K562 (cell line): ENCODE data around the gene IKZF3. TPM values are rescaled to one million over a fixed set of nuclear protein-coding genes. Genes with fewer than 3 reads are reported as not detected.

Experiments
- ARID1B ChIP-seq: fragments of 450-650 bp; IDR thresholded peaks from 2 replicates; pipeline ENCODE4 v1.6.1; 2016; ENCODE audit warnings: antibody characterized with exemption, mild to moderate bottlenecking, inconsistent platforms
- BACH1 ChIP-seq: fragments of 200-800 bp; sonication (Bioruptor generic); IDR thresholded peaks from 2 replicates; pipeline ENCODE4 v1.6.1; 2016; ENCODE audit warnings: missing genetic modification characterization, missing compliant biosample characterization
- DNMT1 ChIP-seq: fragments of 450-650 bp; IDR thresholded peaks from 2 replicates; pipeline ENCODE4 v1.6.1; 2016; ENCODE audit warnings: antibody characterized with exemption, mild to moderate bottlenecking
- DPF2 ChIP-seq: fragments of 450-650 bp; IDR thresholded peaks from 2 replicates; pipeline ENCODE4 v1.6.1; 2016
- E2F3 ChIP-seq: fragments of 250-450 bp; sonication (Bioruptor Pico); IDR thresholded peaks from 2 replicates; pipeline ENCODE4 v1.4.0; 2020; ENCODE audit warnings: mild to moderate bottlenecking
- ELF2 ChIP-seq: fragments of 250-450 bp; sonication (Bioruptor Pico); IDR thresholded peaks from 2 replicates; pipeline ENCODE4 v1.5.0; 2021; ENCODE audit warnings: mild to moderate bottlenecking
- FOXJ3 ChIP-seq: sonication (generic); formaldehyde crosslinking; IDR thresholded peaks from 2 replicates; pipeline ENCODE4 v1.4.0; 2020; ENCODE audit warnings: mild to moderate bottlenecking, missing genetic modification reagents
- HSF4 ChIP-seq: fragments of 250-450 bp; sonication (Bioruptor Pico); IDR thresholded peaks from 2 replicates; pipeline ENCODE4 v2.1.2; 2022; ENCODE audit warnings: mild to moderate bottlenecking, moderate library complexity, borderline replicate concordance
- LEF1 ChIP-seq: fragments of 450-650 bp; IDR thresholded peaks from 2 replicates; pipeline ENCODE4 v1.6.1; 2016; ENCODE audit warnings: mild to moderate bottlenecking
- MAFF ChIP-seq: IDR thresholded peaks from 2 replicates; pipeline ENCODE4 v1.6.1; 2012; ENCODE audit warnings: low read length, improper control_type of control experiment
- NFE2L1 ChIP-seq: fragments of 450-650 bp; IDR thresholded peaks from 2 replicates; pipeline ENCODE4 v1.6.1; 2016; ENCODE audit warnings: missing genetic modification characterization, low read depth, mild to moderate bottlenecking, missing compliant biosample characterization, moderate library complexity, borderline replicate concordance
- OTX1 ChIP-seq: fragments of 450-650 bp; formaldehyde crosslinking; IDR thresholded peaks from 2 replicates; pipeline ENCODE4 v1.4.0; 2022; ENCODE audit warnings: mild to moderate bottlenecking
- POLR2B ChIP-seq: fragments of 450-650 bp; IDR thresholded peaks from 2 replicates; pipeline ENCODE4 v1.6.1; 2018; ENCODE audit warnings: low read depth; ENCODE audit not compliant: partially characterized antibody
- RAD51 ChIP-seq: fragments of 450-650 bp; IDR thresholded peaks from 2 replicates; pipeline ENCODE4 v1.7.1; 2016; ENCODE audit warnings: low read depth, mild to moderate bottlenecking, borderline replicate concordance
- SMARCC2 ChIP-seq: fragments of 450-650 bp; IDR thresholded peaks from 2 replicates; pipeline ENCODE4 v1.6.1; 2017; ENCODE audit warnings: antibody characterized with exemption, moderate library complexity, mild to moderate bottlenecking, low read depth
- ZNF239 ChIP-seq: fragments of 250-450 bp; sonication (Bioruptor Pico); IDR thresholded peaks from 2 replicates; pipeline ENCODE4 v1.4.0; 2020; ENCODE audit warnings: mild to moderate bottlenecking
- ZNF316 ChIP-seq: fragments of 450-650 bp; IDR thresholded peaks from 2 replicates; pipeline ENCODE4 v1.6.1; 2016
- ZNF696 ChIP-seq: fragments of 250-450 bp; sonication (Bioruptor Pico); conservative IDR thresholded peaks from 2 replicates; pipeline ENCODE4 v1.4.0; 2020; ENCODE audit warnings: mild to moderate bottlenecking, moderate library complexity
- ZNF764 ChIP-seq: fragments of 250-450 bp; sonication (Bioruptor Pico); IDR thresholded peaks from 2 replicates; pipeline ENCODE4 v1.4.0; 2020; ENCODE audit warnings: low read depth, mild to moderate bottlenecking, moderate library complexity
- polyA plus RNA-seq, 8 experiments: library from polyadenylated mRNA; depleted of rRNA in 4 of 8; stranded (reverse) in 5 of 8; unstranded in 3 of 8; fragments of >200 nt; fragmentation: Nextera tagmentation in 2 of 8; fragmentation: Illumina TruSeq in 1 of 8; extraction: Ambion mirVana in 2 of 8; extraction: Trizol in 1 of 8; gene quantifications; 2 replicates each; pipeline versions ENCODE4 v1.2.1 to v1.2.3, GENCODE V29; 2011 to 2014; ENCODE audit warnings: inconsistent platforms in 1 of 8, missing spikeins in 1 of 8
- total RNA-seq, 7 experiments: library from RNA; depleted of rRNA in 6 of 7; stranded (reverse); fragments of >200 nt in 6 of 7; fragmentation: Illumina TruSeq in 2 of 7; extraction: Trizol in 2 of 7; gene quantifications; 2 replicates each; pipeline versions ENCODE4 v1.2.1 to v1.2.3, GENCODE V29; 2011 to 2021; ENCODE audit warnings: low replicate concordance in 1 of 7
- TF ChIP-seq, protein P1 (sequence below): sonication (generic); formaldehyde crosslinking; IDR thresholded peaks from 2 replicates; pipeline ENCODE4 v1.8.0; 2023; ENCODE audit warnings: missing genetic modification reagents, mild to moderate bottlenecking, borderline replicate concordance
- TF ChIP-seq, protein P2 (sequence below), 2 experiments: fragments of 450-650 bp; IDR thresholded peaks; 2 replicates each; pipeline ENCODE4 v1.6.1; 2016
- TF ChIP-seq, protein P3 (sequence below): sonication (generic); formaldehyde crosslinking; IDR thresholded peaks from 2 replicates; pipeline ENCODE4 v1.5.0; 2020; ENCODE audit warnings: missing genetic modification reagents
- TF ChIP-seq, protein P4 (sequence below): fragments of 250-450 bp; sonication (Bioruptor Pico); IDR thresholded peaks from 2 replicates; pipeline ENCODE4 v1.8.0; 2022; ENCODE audit warnings: moderate library complexity, mild to moderate bottlenecking, inconsistent platforms

The IKZF3 gene
- total and polyA plus RNA-seq, 9 of the 15 experiments (the other 6 are each of a cell fraction or from before 2014, with no cell fraction given): 0.06 to 1.6 (median 0.62) TPM

DNA sequence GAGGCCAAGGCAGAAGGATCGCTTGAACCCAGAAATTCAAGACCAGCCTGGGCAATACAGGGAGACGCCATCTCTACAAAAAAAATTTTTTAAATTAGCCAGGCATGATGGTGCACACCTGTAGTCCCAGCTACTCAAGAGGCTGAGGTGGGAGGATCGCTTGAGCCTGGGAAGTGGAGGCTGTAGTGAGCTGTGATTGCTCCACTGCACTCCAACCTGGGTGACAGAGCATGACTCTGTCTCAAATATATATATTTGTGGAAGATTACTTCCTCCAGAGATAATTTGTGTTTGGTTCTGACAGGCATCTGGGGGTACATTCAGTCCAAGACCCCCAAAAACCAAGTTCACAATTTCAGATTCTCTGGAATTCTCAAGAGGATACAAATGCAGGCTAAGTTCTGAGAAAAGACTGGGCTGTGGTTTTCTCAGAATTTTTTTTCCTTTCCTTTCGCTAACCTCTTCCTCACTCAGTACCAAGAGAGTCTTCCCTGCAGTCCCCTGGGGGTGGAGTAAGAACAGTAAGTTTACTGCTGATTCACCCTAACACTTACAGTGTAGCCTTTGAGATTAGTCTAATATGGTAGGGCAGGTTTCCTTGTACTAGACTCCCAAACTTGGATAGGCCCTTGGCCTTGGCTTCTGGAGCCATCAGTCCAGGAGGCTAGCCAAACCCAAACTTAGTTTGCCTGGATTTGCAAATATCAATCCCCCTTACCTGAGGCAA is 39.2 kb upstream of the IKZF3 start (continued):
- TF ChIP-seq, protein P1, sequence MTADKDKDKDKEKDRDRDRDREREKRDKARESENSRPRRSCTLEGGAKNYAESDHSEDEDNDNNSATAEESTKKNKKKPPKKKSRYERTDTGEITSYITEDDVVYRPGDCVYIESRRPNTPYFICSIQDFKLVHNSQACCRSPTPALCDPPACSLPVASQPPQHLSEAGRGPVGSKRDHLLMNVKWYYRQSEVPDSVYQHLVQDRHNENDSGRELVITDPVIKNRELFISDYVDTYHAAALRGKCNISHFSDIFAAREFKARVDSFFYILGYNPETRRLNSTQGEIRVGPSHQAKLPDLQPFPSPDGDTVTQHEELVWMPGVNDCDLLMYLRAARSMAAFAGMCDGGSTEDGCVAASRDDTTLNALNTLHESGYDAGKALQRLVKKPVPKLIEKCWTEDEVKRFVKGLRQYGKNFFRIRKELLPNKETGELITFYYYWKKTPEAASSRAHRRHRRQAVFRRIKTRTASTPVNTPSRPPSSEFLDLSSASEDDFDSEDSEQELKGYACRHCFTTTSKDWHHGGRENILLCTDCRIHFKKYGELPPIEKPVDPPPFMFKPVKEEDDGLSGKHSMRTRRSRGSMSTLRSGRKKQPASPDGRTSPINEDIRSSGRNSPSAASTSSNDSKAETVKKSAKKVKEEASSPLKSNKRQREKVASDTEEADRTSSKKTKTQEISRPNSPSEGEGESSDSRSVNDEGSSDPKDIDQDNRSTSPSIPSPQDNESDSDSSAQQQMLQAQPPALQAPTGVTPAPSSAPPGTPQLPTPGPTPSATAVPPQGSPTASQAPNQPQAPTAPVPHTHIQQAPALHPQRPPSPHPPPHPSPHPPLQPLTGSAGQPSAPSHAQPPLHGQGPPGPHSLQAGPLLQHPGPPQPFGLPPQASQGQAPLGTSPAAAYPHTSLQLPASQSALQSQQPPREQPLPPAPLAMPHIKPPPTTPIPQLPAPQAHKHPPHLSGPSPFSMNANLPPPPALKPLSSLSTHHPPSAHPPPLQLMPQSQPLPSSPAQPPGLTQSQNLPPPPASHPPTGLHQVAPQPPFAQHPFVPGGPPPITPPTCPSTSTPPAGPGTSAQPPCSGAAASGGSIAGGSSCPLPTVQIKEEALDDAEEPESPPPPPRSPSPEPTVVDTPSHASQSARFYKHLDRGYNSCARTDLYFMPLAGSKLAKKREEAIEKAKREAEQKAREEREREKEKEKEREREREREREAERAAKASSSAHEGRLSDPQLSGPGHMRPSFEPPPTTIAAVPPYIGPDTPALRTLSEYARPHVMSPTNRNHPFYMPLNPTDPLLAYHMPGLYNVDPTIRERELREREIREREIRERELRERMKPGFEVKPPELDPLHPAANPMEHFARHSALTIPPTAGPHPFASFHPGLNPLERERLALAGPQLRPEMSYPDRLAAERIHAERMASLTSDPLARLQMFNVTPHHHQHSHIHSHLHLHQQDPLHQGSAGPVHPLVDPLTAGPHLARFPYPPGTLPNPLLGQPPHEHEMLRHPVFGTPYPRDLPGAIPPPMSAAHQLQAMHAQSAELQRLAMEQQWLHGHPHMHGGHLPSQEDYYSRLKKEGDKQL (CRISPR knock-in tag): no peak
- peak; percentile 88 for TF ChIP-seq ZNF316
- no peak for TF ChIP-seq ZNF239
- peak; percentile 74 for TF ChIP-seq DPF2
- TF ChIP-seq BACH1 (tag): peak; percentile 83
- TF ChIP-seq RAD51: no peak
- no peak for TF ChIP-seq OTX1 (CRISPR knock-in tag)
- 0 out of 2 replicates have a peak, but pooled peaks have one; percentile 48 for TF ChIP-seq LEF1
- TF ChIP-seq MAFF: peak; percentile 81
- TF ChIP-seq ARID1B: peak; percentile 48
- no peak for TF ChIP-seq POLR2B
- TF ChIP-seq, protein P2, sequence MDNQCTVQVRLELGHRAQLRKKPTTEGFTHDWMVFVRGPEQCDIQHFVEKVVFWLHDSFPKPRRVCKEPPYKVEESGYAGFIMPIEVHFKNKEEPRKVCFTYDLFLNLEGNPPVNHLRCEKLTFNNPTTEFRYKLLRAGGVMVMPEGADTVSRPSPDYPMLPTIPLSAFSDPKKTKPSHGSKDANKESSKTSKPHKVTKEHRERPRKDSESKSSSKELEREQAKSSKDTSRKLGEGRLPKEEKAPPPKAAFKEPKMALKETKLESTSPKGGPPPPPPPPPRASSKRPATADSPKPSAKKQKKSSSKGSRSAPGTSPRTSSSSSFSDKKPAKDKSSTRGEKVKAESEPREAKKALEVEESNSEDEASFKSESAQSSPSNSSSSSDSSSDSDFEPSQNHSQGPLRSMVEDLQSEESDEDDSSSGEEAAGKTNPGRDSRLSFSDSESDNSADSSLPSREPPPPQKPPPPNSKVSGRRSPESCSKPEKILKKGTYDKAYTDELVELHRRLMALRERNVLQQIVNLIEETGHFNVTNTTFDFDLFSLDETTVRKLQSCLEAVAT (IDR thresholded peaks at IDR 0.05): peak in 1 of 2 experiments; percentile 31; a peak in 1 of 4 replicates
- peak; percentile 61 for TF ChIP-seq SMARCC2
- TF ChIP-seq E2F3 (CRISPR knock-in tag): no peak
- TF ChIP-seq, protein P3, sequence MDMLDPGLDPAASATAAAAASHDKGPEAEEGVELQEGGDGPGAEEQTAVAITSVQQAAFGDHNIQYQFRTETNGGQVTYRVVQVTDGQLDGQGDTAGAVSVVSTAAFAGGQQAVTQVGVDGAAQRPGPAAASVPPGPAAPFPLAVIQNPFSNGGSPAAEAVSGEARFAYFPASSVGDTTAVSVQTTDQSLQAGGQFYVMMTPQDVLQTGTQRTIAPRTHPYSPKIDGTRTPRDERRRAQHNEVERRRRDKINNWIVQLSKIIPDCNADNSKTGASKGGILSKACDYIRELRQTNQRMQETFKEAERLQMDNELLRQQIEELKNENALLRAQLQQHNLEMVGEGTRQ (CRISPR knock-in tag): no peak
- TF ChIP-seq DNMT1: no peak
- no peak for TF ChIP-seq ZNF696 (CRISPR knock-in tag)
- TF ChIP-seq, protein P4, sequence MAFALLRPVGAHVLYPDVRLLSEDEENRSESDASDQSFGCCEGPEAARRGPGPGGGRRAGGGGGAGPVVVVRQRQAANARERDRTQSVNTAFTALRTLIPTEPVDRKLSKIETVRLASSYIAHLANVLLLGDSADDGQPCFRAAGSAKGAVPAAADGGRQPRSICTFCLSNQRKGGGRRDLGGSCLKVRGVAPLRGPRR: no peak
- TF ChIP-seq FOXJ3: no peak
- TF ChIP-seq HSF4 (CRISPR knock-in tag): no peak
- TF ChIP-seq NFE2L1: no peak; the same call in 1 of the 2 replicates
- TF ChIP-seq ELF2 (CRISPR knock-in tag): no peak
- no peak for TF ChIP-seq ZNF764 (CRISPR knock-in tag)
